ENCODE measurements around the gene CDKL5. TPM values are rescaled to one million over a fixed set of nuclear protein-coding genes. Genes with fewer than 3 reads are reported as not detected.

CDKL5 gene
- total RNA-seq (2014; rRNA removed; shearing (Covaris generic)) (13.7 and 14.1 TPM in 2 replicates), polyA plus RNA-seq (2016; fragmentation: Nextera tagmentation; extraction: Ambion mirVana) (6.2 and 7.5 TPM in 2 replicates)
- long read RNA-seq, partial matches to known transcripts = 0 of 1 reads
- long read RNA-seq, other reads (novel, unspliced or antisense) = 1 of 1 reads

DNA sequence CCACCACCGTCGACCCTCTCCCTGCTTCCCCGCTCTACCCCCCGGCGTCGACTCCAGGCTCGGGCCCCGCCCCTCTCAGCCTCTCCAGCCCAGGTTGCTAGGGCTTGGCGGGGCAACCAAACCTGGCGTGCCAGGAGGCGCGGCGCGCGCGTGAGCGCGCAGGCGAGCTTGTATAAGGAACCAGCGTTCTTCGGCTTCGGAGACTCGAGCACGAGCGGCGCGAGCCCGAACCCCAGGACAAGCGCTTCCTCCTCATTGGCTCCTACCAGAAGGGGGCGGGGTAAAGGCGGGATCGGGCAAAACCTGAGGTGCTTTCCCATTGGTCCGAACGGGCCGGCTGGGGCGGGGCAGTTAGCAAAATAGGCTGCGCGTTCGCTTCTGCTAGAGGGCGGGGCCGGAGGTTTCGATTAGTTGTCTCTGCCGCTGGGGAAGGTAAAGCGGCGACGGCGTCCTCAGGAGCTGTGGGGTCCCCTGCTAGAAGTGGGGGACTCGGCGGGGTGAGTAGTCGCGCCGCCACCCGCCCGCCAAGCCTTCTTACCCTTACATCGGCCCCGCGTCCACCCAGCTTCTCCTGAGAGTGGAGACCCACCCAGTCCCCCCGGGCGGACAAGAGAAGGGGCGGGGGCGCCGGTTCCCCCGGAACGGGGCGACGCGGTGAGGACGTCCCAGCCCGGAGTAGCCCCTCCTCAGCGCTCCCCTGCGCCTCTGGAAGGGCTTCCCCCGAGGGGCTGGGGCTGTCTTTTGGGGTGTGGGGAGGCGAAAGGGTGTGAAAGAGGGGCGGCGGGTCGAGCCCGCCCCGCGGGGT lies at the start of gene CDKL5:
Gene CDKL5, plus strand, starts transcription at position 410 of the 805 bp plus-strand sequence. CDS start 81,489 bp downstream, outside the sequence.
- DNase-seq (ENCODE audit: low spot score) (peak; percentile 97), ATAC-seq (peak; percentile 86)
- no peak within 1 kb of the TSS for H3K27ac ChIP-seq (ENCODE audit: low read depth)
- Mint-ChIP-seq H3K9me3 (no peaks in the 10 kb centered on the region), H3K27me3 (ENCODE audit: insufficient read depth, low read depth, poor library complexity) (peaks cover 4% of the 10 kb centered on the region), H3K4me3 (peak within 1 kb of the TSS; percentile 86), H3K36me3 (ENCODE audit: low read depth) (no peaks in the 10 kb centered on the region; the same call in 2 of the 3 replicates), H3K27ac (peak within 1 kb of the TSS; percentile 50; the same call in 1 of the 2 replicates), H3K4me1 (peaks cover 22% of the 10 kb centered on the region; the same call in 2 of the 3 replicates)
- H3K4me2 ChIP-seq = peak within 1 kb of the TSS; percentile 87
- H3K4me3 ChIP-seq = peak within 1 kb of the TSS; percentile 72
- H3K79me2 ChIP-seq (replicated peaks; ENCODE audit: insufficient read depth) = peaks cover 36% of the 10 kb centered on the region
- no peaks in the 10 kb centered on the region for H3K36me3 ChIP-seq (ENCODE audit: insufficient read depth)
- peak; percentile 69 for TF ChIP-seq POLR2AphosphoS5 (IDR thresholded peaks at IDR 0.05; ENCODE audit: low read depth)
- TF ChIP-seq, protein P1, sequence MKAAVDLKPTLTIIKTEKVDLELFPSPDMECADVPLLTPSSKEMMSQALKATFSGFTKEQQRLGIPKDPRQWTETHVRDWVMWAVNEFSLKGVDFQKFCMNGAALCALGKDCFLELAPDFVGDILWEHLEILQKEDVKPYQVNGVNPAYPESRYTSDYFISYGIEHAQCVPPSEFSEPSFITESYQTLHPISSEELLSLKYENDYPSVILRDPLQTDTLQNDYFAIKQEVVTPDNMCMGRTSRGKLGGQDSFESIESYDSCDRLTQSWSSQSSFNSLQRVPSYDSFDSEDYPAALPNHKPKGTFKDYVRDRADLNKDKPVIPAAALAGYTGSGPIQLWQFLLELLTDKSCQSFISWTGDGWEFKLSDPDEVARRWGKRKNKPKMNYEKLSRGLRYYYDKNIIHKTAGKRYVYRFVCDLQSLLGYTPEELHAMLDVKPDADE (IDR thresholded peaks at IDR 0.05) = no peak
- no peaks in the 10 kb centered on the region for H3K9me2 ChIP-seq (ENCODE audit: insufficient read depth)
- H3F3A ChIP-seq (replicated peaks; ENCODE audit: low read depth) = no peaks in the 10 kb centered on the region
- peaks cover 22% of the 10 kb centered on the region for H3K4me1 ChIP-seq (ENCODE audit: insufficient read depth)
- H3K27me3 ChIP-seq (ENCODE audit: insufficient read depth) = no peaks in the 10 kb centered on the region
- H2AFZ ChIP-seq = 0 out of 2 replicates have a peak within 1 kb of the TSS, but pooled peaks have one; percentile 87
- peaks cover 17% of the 10 kb centered on the region for H4K20me1 ChIP-seq (replicated peaks; ENCODE audit: insufficient read depth)

DNA sequence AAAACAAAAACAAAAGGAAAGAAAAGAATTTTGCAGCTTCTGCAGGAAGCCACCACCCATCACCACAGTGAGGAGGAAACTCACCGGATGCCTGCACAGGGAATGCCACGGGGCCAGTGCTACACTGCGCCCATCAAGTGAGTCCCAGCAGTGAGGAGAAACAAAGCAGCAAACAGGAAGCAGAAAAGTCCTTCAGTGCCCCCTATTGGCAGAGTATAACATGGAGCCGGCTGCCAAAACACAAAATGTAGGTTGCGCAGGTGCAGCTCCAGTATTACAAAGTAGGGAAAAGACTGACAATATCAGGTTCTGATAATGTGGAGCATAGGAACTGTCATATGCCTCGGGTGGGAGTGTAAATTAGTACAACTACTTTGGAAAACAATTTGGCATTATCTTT lies 47.6 kb upstream of the CDKL5 start:
- Histone ChIP-seq H4K20me1 (replicated peaks; ENCODE audit: insufficient read depth) (no peaks in the 10 kb centered on the region), H3K9me2 (ENCODE audit: insufficient read depth) (no peaks in the 10 kb centered on the region), H3F3A (replicated peaks; ENCODE audit: low read depth) (no peaks in the 10 kb centered on the region), H3K4me1 (ENCODE audit: insufficient read depth) (no peaks in the 10 kb centered on the region), H3K27me3 (ENCODE audit: insufficient read depth) (no peaks in the 10 kb centered on the region), H3K4me3 (no peak overlapping the region), H2AFZ (no peak overlapping the region), H3K27ac (ENCODE audit: low read depth) (no peak overlapping the region), H3K4me2 (no peak overlapping the region), H3K79me2 (replicated peaks; ENCODE audit: insufficient read depth) (no peaks in the 10 kb centered on the region), H3K36me3 (ENCODE audit: insufficient read depth) (no peaks in the 10 kb centered on the region)
- TF ChIP-seq, protein P2, sequence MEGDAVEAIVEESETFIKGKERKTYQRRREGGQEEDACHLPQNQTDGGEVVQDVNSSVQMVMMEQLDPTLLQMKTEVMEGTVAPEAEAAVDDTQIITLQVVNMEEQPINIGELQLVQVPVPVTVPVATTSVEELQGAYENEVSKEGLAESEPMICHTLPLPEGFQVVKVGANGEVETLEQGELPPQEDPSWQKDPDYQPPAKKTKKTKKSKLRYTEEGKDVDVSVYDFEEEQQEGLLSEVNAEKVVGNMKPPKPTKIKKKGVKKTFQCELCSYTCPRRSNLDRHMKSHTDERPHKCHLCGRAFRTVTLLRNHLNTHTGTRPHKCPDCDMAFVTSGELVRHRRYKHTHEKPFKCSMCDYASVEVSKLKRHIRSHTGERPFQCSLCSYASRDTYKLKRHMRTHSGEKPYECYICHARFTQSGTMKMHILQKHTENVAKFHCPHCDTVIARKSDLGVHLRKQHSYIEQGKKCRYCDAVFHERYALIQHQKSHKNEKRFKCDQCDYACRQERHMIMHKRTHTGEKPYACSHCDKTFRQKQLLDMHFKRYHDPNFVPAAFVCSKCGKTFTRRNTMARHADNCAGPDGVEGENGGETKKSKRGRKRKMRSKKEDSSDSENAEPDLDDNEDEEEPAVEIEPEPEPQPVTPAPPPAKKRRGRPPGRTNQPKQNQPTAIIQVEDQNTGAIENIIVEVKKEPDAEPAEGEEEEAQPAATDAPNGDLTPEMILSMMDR (conservative IDR thresholded peaks at IDR 0.05; ENCODE audit: low read depth in 2 of 2) = peak; percentile 63 to 79
- TF ChIP-seq EZH2 (IDR thresholded peaks at IDR 0.05; ENCODE audit: low read depth, unreplicated experiment) (no peak), ZNF114 (CRISPR knock-in tag; IDR thresholded peaks at IDR 0.05) (no peak)
- H3K27ac Mint-ChIP-seq = no peak overlapping the region
- no peak overlapping the region for H3K4me3 Mint-ChIP-seq
- no peaks in the 10 kb centered on the region for H3K36me3 Mint-ChIP-seq (ENCODE audit: low read depth)
- DNase-seq (ENCODE audit: low spot score) = peak; percentile 72
- no peaks in the 10 kb centered on the region; the same call in 2 of the 3 replicates for H3K9me3 Mint-ChIP-seq
- ATAC-seq = peak; percentile 87
- no peaks in the 10 kb centered on the region for H3K4me1 Mint-ChIP-seq
- H3K27me3 Mint-ChIP-seq (ENCODE audit: insufficient read depth, low read depth, poor library complexity) = peaks cover 3% of the 10 kb centered on the region

All from GM23338 (cell line).